ENCODE data around the gene DPH6. TPM values are rescaled to one million over a fixed set of nuclear protein-coding genes. Genes with fewer than 3 reads are reported as not detected.
"Not testable (repeated sequence)": the region's sequence is repeated elsewhere in the genome, so short reads cannot be mapped to it uniquely, and the experiment has no call there.

DPH6 gene
- total RNA-seq, 1 donor from 2014 or later: 20.6 TPM

GRCh38 chr15:35444557-35445204 lies 101.3 kb downstream of the DPH6 start:
- H3K9me3 Mint-ChIP-seq: peaks cover 15% of the 10 kb centered on the region
- no peaks in the 10 kb centered on the region for H3K27me3 Mint-ChIP-seq (ENCODE audit: low read depth)
- no peak overlapping the region for H3K27ac Mint-ChIP-seq
- TF ChIP-seq, protein P1, sequence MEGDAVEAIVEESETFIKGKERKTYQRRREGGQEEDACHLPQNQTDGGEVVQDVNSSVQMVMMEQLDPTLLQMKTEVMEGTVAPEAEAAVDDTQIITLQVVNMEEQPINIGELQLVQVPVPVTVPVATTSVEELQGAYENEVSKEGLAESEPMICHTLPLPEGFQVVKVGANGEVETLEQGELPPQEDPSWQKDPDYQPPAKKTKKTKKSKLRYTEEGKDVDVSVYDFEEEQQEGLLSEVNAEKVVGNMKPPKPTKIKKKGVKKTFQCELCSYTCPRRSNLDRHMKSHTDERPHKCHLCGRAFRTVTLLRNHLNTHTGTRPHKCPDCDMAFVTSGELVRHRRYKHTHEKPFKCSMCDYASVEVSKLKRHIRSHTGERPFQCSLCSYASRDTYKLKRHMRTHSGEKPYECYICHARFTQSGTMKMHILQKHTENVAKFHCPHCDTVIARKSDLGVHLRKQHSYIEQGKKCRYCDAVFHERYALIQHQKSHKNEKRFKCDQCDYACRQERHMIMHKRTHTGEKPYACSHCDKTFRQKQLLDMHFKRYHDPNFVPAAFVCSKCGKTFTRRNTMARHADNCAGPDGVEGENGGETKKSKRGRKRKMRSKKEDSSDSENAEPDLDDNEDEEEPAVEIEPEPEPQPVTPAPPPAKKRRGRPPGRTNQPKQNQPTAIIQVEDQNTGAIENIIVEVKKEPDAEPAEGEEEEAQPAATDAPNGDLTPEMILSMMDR (IDR thresholded peaks at IDR 0.05; ENCODE audit: unreplicated experiment): peak; percentile 54
- no peak overlapping the region for H3K4me3 Mint-ChIP-seq
- peaks cover 26% of the 10 kb centered on the region for H3K36me3 Mint-ChIP-seq
- H3K4me1 Mint-ChIP-seq: peaks cover 27% of the 10 kb centered on the region
- no peak for DNase-seq (ENCODE audit: low spot score in 2 of 2, unreplicated experiment in 2 of 2)

GRCh38 chr15:35443376-35443775 lies 102.6 kb downstream of the DPH6 start:
- Mint-ChIP-seq H3K27me3 (ENCODE audit: low read depth) (no peaks in the 10 kb centered on the region), H3K36me3 (peaks cover 26% of the 10 kb centered on the region), H3K4me1 (peaks cover 29% of the 10 kb centered on the region), H3K4me3 (no peak overlapping the region), H3K27ac (peak overlapping the region; percentile 78), H3K9me3 (peaks cover 15% of the 10 kb centered on the region)
- TF ChIP-seq, protein P1 (IDR thresholded peaks at IDR 0.05; ENCODE audit: unreplicated experiment): no peak
- no peak for DNase-seq (ENCODE audit: low spot score in 2 of 2, unreplicated experiment in 2 of 2)

- Mint-ChIP-seq H3K4me3 (no peak overlapping the region), H3K9me3 (peaks cover 15% of the 10 kb centered on the region), H3K27me3 (ENCODE audit: low read depth) (no peaks in the 10 kb centered on the region), H3K4me1 (peaks cover 29% of the 10 kb centered on the region), H3K36me3 (peaks cover 30% of the 10 kb centered on the region), H3K27ac (peak overlapping the region; percentile 66)
- TF ChIP-seq, protein P1 (IDR thresholded peaks at IDR 0.05; ENCODE audit: unreplicated experiment): no peak
- no peak for DNase-seq (ENCODE audit: low spot score in 2 of 2, unreplicated experiment in 2 of 2)
These were observed 103.2 kb downstream of the DPH6 start for GRCh38 chr15:35442742-35443141.

DNA sequence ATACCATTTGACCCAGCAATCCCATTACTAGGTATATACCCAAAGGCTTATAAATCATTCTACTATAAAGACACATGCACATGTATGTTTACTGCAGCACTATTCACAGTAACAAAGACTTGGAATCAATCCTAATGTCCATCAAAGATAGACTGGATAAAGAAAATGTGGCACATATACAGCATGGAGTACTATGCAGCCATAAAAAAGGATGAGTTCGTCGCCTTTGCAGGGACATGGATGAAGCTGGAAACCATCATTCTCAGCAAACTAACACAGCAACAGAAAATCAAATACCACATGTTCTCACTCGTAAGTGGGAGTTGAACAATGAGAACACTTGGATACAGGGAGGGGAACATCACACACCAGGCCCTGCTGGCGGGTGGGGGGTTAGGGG lies 104.7 kb downstream of the DPH6 start:
- H3K27ac Mint-ChIP-seq; H3K4me3 Mint-ChIP-seq; DNase-seq (ENCODE audit: low spot score in 2 of 2, unreplicated experiment in 2 of 2); H3K27me3 Mint-ChIP-seq (ENCODE audit: low read depth): not testable (repeated sequence)
- Mint-ChIP-seq H3K4me1 (peaks cover 29% of the 10 kb centered on the region), H3K36me3 (peaks cover 36% of the 10 kb centered on the region), H3K9me3 (peaks cover 15% of the 10 kb centered on the region)

DNA sequence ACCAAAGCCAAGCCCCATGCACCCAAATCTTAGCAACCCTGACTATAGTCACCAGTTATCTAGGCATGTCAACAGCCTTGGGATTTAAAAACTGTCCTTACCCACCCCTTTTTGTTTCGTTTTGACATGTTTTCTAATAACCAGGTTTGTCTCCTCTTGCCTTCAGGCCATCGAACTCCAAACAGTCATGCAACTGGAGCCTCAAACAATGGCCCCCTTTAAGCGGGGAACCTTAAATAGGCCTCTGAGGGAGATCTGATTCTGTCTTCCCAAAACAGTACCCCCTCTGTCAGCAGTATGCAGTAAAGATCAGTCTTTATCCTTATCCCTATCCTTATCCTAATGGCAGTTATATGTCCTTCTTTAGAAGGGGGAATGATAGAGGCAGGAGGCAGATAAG lies 105.7 kb downstream of the DPH6 start:
- Mint-ChIP-seq H3K27me3 (ENCODE audit: low read depth) (no peaks in the 10 kb centered on the region), H3K4me1 (peaks cover 29% of the 10 kb centered on the region), H3K4me3 (no peak overlapping the region), H3K9me3 (peaks cover 15% of the 10 kb centered on the region), H3K27ac (no peak overlapping the region), H3K36me3 (peaks cover 37% of the 10 kb centered on the region)
- DNase-seq (ENCODE audit: low spot score in 2 of 2, unreplicated experiment in 2 of 2): no peak
- TF ChIP-seq, protein P1 (IDR thresholded peaks at IDR 0.05; ENCODE audit: unreplicated experiment): no peak

DNA sequence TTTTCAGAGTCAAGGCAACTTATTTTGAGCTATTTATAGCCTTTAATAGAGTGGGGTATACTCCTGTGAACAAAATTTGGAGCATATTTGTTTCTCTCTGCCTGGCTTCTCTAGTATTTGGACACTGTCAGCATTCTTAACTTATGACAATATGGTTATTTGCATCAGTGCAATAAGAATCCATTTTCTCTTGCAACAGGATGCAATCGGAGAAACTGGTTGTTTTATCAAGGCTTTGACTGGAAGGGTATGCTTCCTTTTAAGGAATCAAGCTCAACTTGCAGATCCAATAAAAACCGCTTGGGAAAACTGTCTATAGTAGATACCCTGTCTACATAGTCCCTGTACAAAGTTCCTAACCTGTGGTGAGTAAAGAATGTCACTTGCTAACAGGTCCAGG lies 106.7 kb downstream of the DPH6 start:
- Mint-ChIP-seq H3K9me3 (peaks cover 19% of the 10 kb centered on the region), H3K27ac (peak overlapping the region; percentile 73), H3K4me1 (peaks cover 29% of the 10 kb centered on the region), H3K36me3 (peaks cover 37% of the 10 kb centered on the region), H3K4me3 (no peak overlapping the region), H3K27me3 (ENCODE audit: low read depth) (no peaks in the 10 kb centered on the region)
- no peak for DNase-seq (ENCODE audit: low spot score in 2 of 2, unreplicated experiment in 2 of 2)
- TF ChIP-seq, protein P1 (IDR thresholded peaks at IDR 0.05; ENCODE audit: unreplicated experiment): no peak

Measured in mesothelial cell of epicardium (in vitro differentiated cells).